T-helper 17 cell (primary cell): ENCODE data around the gene CWC27. TPM values are rescaled to one million over a fixed set of nuclear protein-coding genes. Genes with fewer than 3 reads are reported as not detected.

Source experiments
- total RNA-seq, 4 donors: library from RNA in 2 of 4; stranded (reverse) in 2 of 4; gene quantifications; one replicate each; pipeline ENCODE4 v1.2.3 and lab custom pipeline; 2022 to 2026

The CWC27 gene
- total RNA-seq, 2 donors from 2014 or later, result 17.4 to 18.2 TPM

Other genes starting within 250 kb of the CWC27 start
- not detected for gene SHISAL2B, start 78.4 kb upstream of the CWC27 start, total RNA-seq
- gene SREK1IP1, start 239 bp upstream of the CWC27 start, total RNA-seq, result 10 to 100 TPM; 16.0 to 19.6 TPM